A549 (cell line): ENCODE data around the gene PLXNC1. TPM values are rescaled to one million over a fixed set of nuclear protein-coding genes. Genes with fewer than 3 reads are reported as not detected.

Experiments used
- ATAC-seq, 2 experiments: fragments of 200-7000 bp in 1 of 2; fragments of >200 bp in 1 of 2; cut with Nextera tagmentation in 1 of 2; cut with Tn5 transposase in 1 of 2; 3 replicates each; pipeline versions ENCODE4 v1.8.0 to v1.9.1; 2018 to 2020; ENCODE audit warnings: mild to moderate bottlenecking in 1 of 2, moderate library complexity in 1 of 2
- CTCF ChIA-PET: fragments of 300-600 bp; sonication (Branson Sonifier 250); formaldehyde crosslinking; extraction: SDS; loops from one replicate; lab custom pipeline; 2021; ENCODE audit warnings: antibody characterized with exemption, inconsistent platforms; lab: Yijun Ruan, JAX
- POLR2A ChIA-PET: fragments of 350-600 bp; formaldehyde crosslinking; extraction: SDS; loops from one replicate; lab custom pipeline; 2021; ENCODE audit warnings: antibody characterized with exemption, inconsistent platforms; lab: Yijun Ruan, JAX
- DNase-seq, 2 experiments: peaks; one replicate each; pipeline versions ENCODE4 v3.0.0 to v3.0.0-alpha.2; 2011 to 2016; ENCODE audit warnings: low read depth in 1 of 2, low spot score in 1 of 2
- FAIRE-seq: peaks from 2 replicates; lab custom pipeline; 2011; peaks lifted over from hg19 to GRCh38; lab: Jason Lieb, UNC
- H3K27ac ChIP-seq, 2 experiments: fragments of >200 bp; sonication (Bioruptor Twin); formaldehyde crosslinking; 3 replicates each; pipeline ENCODE4 v1.5.1; 2016 to 2017
- H3K4me1 ChIP-seq: fragments of >200 bp; sonication (Bioruptor Twin); formaldehyde crosslinking; 3 replicates; pipeline ENCODE4 v1.6.1; 2016
- H3K4me2 ChIP-seq: fragments of >200 bp; sonication (Bioruptor Twin); formaldehyde crosslinking; 3 replicates; pipeline ENCODE4 v1.6.1; 2016
- H3K4me3 ChIP-seq: fragments of >200 bp; sonication (Bioruptor Twin); formaldehyde crosslinking; 3 replicates; pipeline ENCODE4 v1.5.1; 2016
- H3K9me3 ChIP-seq: fragments of >200 bp; sonication (Bioruptor Twin); formaldehyde crosslinking; 3 replicates; pipeline ENCODE4 v1.6.1; 2016
- ATOH8 ChIP-seq: fragments of 250-450 bp; sonication (Bioruptor Pico); IDR thresholded peaks from 2 replicates; pipeline ENCODE4 v1.5.0; 2020; ENCODE audit warnings: low read depth, mild to moderate bottlenecking, moderate library complexity
- E2F6 ChIP-seq: IDR thresholded peaks from 2 replicates; pipeline ENCODE4 v1.6.1; 2012; ENCODE audit warnings: low read depth, borderline replicate concordance
- EHMT2 ChIP-seq: fragments of 200-600 bp; sonication (generic); IDR thresholded peaks from 2 replicates; pipeline ENCODE4 v1.6.1; 2016; ENCODE audit warnings: antibody characterized with exemption, low read depth, mild to moderate bottlenecking, moderate library complexity
- HDAC2 ChIP-seq: fragments of 200-600 bp; sonication (generic); IDR thresholded peaks from 2 replicates; pipeline ENCODE4 v1.6.1; 2016
- HES2 ChIP-seq: fragments of >200 bp; sonication (Bioruptor Twin); formaldehyde crosslinking; IDR thresholded peaks from 2 replicates; pipeline ENCODE4 v1.6.1; 2016
- HOXA7 ChIP-seq: fragments of 250-450 bp; sonication (Bioruptor Pico); IDR thresholded peaks from 2 replicates; pipeline ENCODE4 v1.5.0; 2020; ENCODE audit warnings: mild to moderate bottlenecking, moderate library complexity
- KDM1A ChIP-seq: fragments of 200-600 bp; sonication (generic); IDR thresholded peaks from 2 replicates; pipeline ENCODE4 v1.6.1; 2016; ENCODE audit warnings: low read depth, mild to moderate bottlenecking
- MAZ ChIP-seq: fragments of 150-350 bp; IDR thresholded peaks from 2 replicates; pipeline ENCODE4 v1.6.1; 2014; ENCODE audit warnings: antibody characterized with exemption, low read depth, low read length, borderline replicate concordance
- MYC ChIP-seq: IDR thresholded peaks from 2 replicates; pipeline ENCODE4 v1.6.1; 2012; ENCODE audit warnings: mild to moderate bottlenecking, inconsistent platforms, low read length, improper control_type of control experiment, borderline replicate concordance
- NFE2L2 ChIP-seq: fragments of 150-350 bp; conservative IDR thresholded peaks from 2 replicates; pipeline ENCODE4 v1.6.1; 2014; ENCODE audit warnings: low read length
- PHF8 ChIP-seq: fragments of 200-600 bp; sonication (generic); IDR thresholded peaks from 2 replicates; pipeline ENCODE4 v1.6.1; 2016; ENCODE audit warnings: low read depth, mild to moderate bottlenecking, antibody characterized with exemption, moderate library complexity, borderline replicate concordance
- POLR2A ChIP-seq: IDR thresholded peaks from 2 replicates; pipeline ENCODE4 v1.6.1; 2012; ENCODE audit warnings: mild to moderate bottlenecking, low read length
- RAD21 ChIP-seq, 2 experiments: fragments of >200 bp in 1 of 2; sonication (Bioruptor Twin) in 1 of 2; formaldehyde crosslinking in 1 of 2; IDR thresholded peaks in 1 of 2; conservative IDR thresholded peaks in 1 of 2; 2 replicates in 1 of 2; 3 replicates in 1 of 2; pipeline ENCODE4 v1.6.1; 2012 to 2018; ENCODE audit warnings: inconsistent platforms in 1 of 2
- RCOR1 ChIP-seq: fragments of 150-350 bp; IDR thresholded peaks from 2 replicates; pipeline ENCODE4 v1.6.1; 2014; ENCODE audit warnings: antibody characterized with exemption, low read length, low read depth
- RFX5 ChIP-seq: fragments of 450-650 bp; IDR thresholded peaks from 2 replicates; pipeline ENCODE4 v1.7.1; 2014; ENCODE audit warnings: antibody characterized with exemption, mild to moderate bottlenecking, moderate library complexity
- SREBF2 ChIP-seq: fragments of 450-650 bp; IDR thresholded peaks from 2 replicates; pipeline ENCODE4 v1.6.1; 2014; ENCODE audit warnings: mild to moderate bottlenecking, moderate library complexity
- USF2 ChIP-seq: fragments of 450-650 bp; IDR thresholded peaks from 2 replicates; pipeline ENCODE4 v1.6.1; 2014; ENCODE audit warnings: antibody characterized with exemption
- ZFP36 ChIP-seq: fragments of 450-650 bp; IDR thresholded peaks from 2 replicates; pipeline ENCODE4 v1.6.1; 2014; ENCODE audit warnings: borderline replicate concordance; ENCODE audit not compliant: partially characterized antibody
- WGBS: methylation state at CpG from one replicate; pipeline ENCODE4 v1.1.6; 2017; ENCODE audit errors: missing lambda C conversion rate; 5-methylcytosine and 5-hydroxymethylcytosine counted together
- polyA plus RNA-seq, 4 experiments: library from polyadenylated mRNA; depleted of rRNA in 3 of 4; stranded (reverse); fragments of >200 nt; fragmentation: RNase III in 1 of 4; extraction: RNeasy Plus Mini Kit Qiagen cat#74134 plus additional on column Dnase treatment in 1 of 4; gene quantifications; 2 replicates in 3 of 4; 3 replicates in 1 of 4; pipeline ENCODE4 v1.2.3, GENCODE V29; 2011 to 2017

PLXNC1 gene
- polyA plus RNA-seq, 2 of the 4 experiments (the other 2 are of a cell fraction) = 0.12 to 0.50 TPM

- no peak for TF ChIP-seq KDM1A
Measured at GRCh38 chr12:94260017-94260416, 111.6 kb downstream of the PLXNC1 start (continued).

GRCh38 chr12:94260717-94261116 is 112.3 kb downstream of the PLXNC1 start:
- WGBS = 94% methylated on average over 13 of the region's 13 CpGs
- ATAC-seq = no peak
- H3K27ac ChIP-seq = no peak overlapping the region
- TF ChIP-seq EHMT2 = no peak
- TF ChIP-seq HOXA7 = no peak
- no peak for TF ChIP-seq NFE2L2
- TF ChIP-seq MAZ = no peak
- no peak for TF ChIP-seq HDAC2
- no peak overlapping the region for H3K4me2 ChIP-seq
- POLR2A ChIA-PET = interaction anchor here (0.6 kb wide), 1 partner anchor 819 kb away, joined by 4 read pairs; the partner anchor contains the start of gene UBE2N
- CTCF ChIA-PET = interaction anchor here (1.2 kb wide), 1 partner anchor 158 kb away, joined by 5 read pairs; no protein-coding TSS in a partner anchor
- H3K4me3 ChIP-seq = no peak overlapping the region
- H3K4me1 ChIP-seq = peaks cover 8% of the 10 kb centered on the region; the same call in 1 of the 3 replicates
- FAIRE-seq = no peak
- H3K9me3 ChIP-seq = no peaks in the 10 kb centered on the region
- no peak for DNase-seq

- H3K4me1 ChIP-seq = peaks cover 8% of the 10 kb centered on the region; the same call in 1 of the 3 replicates
- no peak for FAIRE-seq
- 94% methylated on average over 2 of the region's 2 CpGs for WGBS
- CTCF ChIA-PET = interaction anchor here (1.2 kb wide), 1 partner anchor 159 kb away, joined by 5 read pairs; no protein-coding TSS in a partner anchor
- ATAC-seq = no peak
- POLR2A ChIA-PET = no interaction called here
- no peaks in the 10 kb centered on the region for H3K9me3 ChIP-seq
- TF ChIP-seq HES2 (no peak), ZFP36 (no peak), ATOH8 (CRISPR knock-in tag) (no peak), POLR2A (no peak), E2F6 (no peak), MYC (no peak), SREBF2 (no peak), USF2 (no peak), RFX5 (no peak)
- DNase-seq = no peak
- H3K4me3 ChIP-seq = no peak overlapping the region
- no peak overlapping the region for H3K4me2 ChIP-seq
- H3K27ac ChIP-seq = no peak overlapping the region
Measured at GRCh38 chr12:94261119-94261518, 112.7 kb downstream of the PLXNC1 start.

- ATAC-seq = no peak
- no peak for DNase-seq
- POLR2A ChIA-PET = no interaction called here
- Histone ChIP-seq H3K27ac (peak overlapping the region; percentile 11 to 44; a peak in 3 of 6 replicates), H3K4me2 (peak overlapping the region; percentile 83)
- WGBS = 76% methylated on average over 3 of the region's 3 CpGs
- no peak for TF ChIP-seq RFX5
- TF ChIP-seq RCOR1 = no peak
- no peak for TF ChIP-seq RAD21 (conservative IDR thresholded peaks at IDR 0.05 in 1 of 2, IDR thresholded peaks at IDR 0.05 in 1 of 2)
- TF ChIP-seq PHF8 = no peak
- TF ChIP-seq MYC = no peak
- TF ChIP-seq, all 56 proteins: peak for 0
- CTCF ChIA-PET = interaction anchor here (1.2 to 1.3 kb wide), 2 partner anchors 159 to 1074 kb away, joined by 3 to 5 read pairs; no protein-coding TSS in a partner anchor
- Histone ChIP-seq H3K4me1 (peaks cover 8% of the 10 kb centered on the region; the same call in 1 of the 3 replicates), H3K9me3 (no peaks in the 10 kb centered on the region), H3K4me3 (no peak overlapping the region; the same call in 2 of the 3 replicates)
- FAIRE-seq = no peak
Measured at GRCh38 chr12:94261786-94262185, 113.4 kb downstream of the PLXNC1 start.
